GM21723 (cell line): ENCODE measurements around the gene FAM240A.
"Not testable (repeated sequence)": the region's sequence is repeated elsewhere in the genome, so short reads cannot be mapped to it uniquely, and the experiment has no call there.

Experiments
- ATAC-seq: cut with Tn5 transposase; IDR thresholded peaks from one replicate; pipeline ENCODE4 v1.9.1; 2021; ENCODE audit warnings: mild to moderate bottlenecking, moderate library complexity; ENCODE audit not compliant: unreplicated experiment

The FAM240A gene

DNA sequence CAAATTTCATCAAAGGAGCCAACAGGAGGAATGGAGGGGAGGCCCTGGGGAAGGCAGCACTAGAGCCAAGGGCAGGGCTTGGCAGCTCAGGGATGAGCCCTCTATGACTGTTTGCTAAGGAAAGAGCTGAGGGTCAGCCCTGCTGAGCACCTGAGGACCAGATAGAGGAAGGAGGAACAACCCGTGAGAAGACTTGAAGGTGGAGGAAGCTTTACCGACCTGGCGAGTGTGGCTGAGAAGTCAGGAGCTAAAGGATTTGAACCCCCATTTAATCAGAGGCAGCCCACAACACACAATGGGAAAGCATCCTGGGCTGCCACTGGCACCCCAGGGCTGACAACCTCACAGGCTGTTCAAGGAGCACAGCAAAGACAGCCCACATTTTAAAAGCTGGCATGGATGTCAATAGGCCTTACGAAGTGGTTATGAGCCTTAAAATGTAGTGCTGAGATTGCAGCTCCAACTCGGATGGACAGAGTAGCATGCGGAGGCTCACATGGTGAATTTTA lies 25.5 kb upstream of the FAM240A start:
- ATAC-seq = no peak

DNA sequence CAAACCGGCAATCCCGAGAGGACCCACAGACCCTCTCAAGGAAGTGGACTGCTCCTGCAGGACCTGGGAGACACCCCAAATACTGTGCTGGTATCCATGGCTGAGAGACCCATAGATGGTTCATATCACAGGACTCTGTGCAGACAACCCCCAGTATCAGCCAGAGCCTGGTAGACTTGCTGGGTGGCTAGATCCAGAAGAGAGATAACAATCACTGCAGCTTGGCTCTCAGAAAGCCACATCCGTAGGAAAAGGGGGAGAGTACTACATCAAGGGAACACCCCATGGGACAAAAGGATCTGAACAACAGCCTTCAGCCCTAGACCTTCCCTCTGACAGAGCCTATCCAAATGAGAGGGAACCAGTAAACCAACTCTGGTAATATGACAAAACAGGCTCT lies 25.1 kb upstream of the FAM240A start:
- ATAC-seq = not testable (repeated sequence)

DNA sequence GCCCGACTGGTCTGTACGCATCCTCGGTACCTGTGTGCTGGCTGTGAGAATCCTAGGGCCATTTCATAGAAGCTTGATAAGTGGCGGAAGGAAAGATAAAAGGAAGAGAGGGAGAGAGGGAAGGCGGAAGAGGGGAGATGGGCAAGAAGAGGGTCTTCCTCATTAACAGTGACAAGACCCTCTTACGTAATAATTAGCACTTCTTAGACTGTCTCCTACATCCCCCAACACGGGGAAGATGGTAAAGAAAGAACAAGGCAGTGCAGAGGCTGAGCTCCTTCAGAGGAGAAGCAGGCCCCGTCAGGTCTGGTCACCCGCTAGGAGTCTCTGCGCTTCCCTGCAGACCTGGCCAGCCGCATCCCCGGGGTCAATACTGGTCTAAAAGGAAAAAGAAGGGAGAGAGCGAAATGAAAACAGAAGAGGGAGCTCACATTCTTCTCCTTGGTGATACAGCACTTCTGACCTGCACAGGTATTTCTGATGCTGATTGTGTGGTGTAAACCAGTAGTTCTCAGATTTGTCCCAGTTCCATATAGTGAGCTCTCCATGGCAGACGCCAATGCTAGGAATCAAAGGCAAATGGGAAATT lies 19.0 kb upstream of the FAM240A start:
- no peak for ATAC-seq

DNA sequence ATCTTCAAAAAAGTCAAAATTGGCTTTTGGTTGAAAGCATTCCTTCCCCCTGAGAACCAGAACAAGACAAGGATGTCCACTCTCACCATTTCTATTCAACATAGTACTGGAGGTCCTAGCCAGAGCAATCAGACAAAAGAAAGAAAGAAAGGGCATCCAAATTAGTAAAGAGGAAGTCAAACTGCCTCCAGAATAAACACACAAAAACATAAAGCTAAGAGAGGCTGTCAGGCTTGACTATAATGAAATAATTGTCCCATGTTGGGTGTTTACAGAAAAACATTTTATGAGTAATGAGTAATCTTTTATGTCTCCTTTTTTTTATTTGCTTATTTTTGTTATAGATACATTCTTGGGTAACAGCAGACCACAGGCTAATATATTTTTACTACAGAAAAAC lies 18.3 kb upstream of the FAM240A start:
- ATAC-seq = no peak

DNA sequence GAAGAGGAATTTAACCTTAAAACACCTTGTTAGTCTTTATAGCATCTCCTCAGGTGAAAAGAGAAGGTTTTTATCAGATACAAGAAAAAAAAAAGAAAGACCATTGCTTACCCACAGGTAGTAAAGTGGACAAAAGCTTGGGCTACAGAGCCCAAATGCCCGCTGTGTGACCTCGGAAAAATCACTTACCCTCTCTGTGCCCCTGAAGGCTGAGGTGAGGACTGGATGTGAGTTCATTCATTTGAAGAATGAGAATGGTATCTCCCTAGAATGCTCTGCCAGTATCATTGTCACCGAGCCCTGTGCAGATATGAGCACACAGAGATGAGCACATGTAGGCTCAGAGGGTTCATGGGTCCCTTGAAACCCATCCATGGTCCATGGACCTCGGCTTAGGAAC lies 17.6 kb upstream of the FAM240A start:
- no peak for ATAC-seq

DNA sequence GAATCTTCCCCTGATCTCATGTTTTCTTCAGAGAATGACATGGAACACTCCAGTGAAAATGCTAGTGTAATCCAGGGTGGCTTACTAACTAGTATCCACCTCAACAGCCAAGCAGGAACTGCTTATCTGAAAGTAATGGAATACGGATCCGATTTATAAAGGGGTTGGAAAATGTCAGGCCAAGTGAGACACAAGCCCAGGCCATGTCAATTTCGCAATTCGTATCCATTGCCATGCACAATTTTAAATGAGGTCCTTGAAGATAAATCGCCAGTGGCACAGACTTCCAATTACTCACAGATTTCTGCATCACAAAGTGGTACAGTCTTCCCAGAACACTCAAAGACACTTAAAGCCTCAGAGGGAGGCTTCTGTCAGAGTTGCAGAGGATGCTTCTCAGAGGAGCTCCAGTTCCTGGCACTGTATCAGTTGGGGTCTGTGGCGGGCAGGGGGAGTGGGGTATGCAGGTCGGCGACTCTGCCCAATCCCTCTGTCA lies 16.5 kb upstream of the FAM240A start:
- ATAC-seq = no peak

DNA sequence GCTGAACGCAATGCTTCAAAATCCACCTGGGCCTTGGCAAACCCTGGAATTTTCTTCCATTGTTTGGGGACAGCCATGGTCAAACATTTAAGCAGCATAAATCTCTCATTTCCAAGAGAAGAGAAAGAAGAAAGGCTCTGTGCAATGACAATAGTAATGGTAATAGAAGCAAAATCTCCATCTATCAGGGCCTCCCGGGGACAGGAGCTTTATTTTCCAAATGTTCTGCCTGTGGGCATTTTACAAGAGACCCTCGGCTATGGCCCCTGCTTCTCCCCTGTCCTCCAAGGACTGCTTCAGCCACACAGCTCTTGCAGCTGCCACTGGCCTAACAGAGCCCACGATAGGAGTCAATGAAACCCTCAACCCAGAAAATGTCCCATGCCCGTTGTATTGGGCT lies 12.7 kb upstream of the FAM240A start:
- no peak for ATAC-seq

DNA sequence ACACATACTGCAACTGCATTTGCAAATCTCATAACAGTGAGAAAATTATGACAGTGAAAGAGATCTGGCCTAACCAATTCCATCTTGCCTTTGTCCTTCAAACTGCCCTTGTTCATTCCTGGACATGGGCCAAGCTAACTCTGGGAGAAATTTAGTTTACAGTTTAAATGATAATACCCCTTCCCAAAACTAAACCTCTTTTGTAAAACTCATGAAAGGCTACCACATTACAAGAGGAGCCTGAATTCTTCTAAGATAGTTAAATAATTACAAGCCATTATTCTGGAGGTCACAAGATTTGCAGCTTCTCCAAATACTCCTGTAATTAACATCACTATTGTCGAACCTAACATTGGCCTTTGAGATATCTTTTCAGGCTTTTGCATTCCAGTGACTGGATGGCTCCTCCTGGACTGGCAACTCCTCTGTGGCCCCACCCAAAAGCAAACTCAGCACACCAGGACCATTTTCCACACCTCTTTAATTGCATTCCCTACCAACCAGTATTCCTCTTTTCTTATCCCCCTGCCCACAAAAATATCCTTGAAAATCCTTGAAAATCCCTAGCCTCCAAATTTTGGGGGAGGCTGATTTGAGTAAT lies 8.8 kb upstream of the FAM240A start:
- ATAC-seq = no peak

DNA sequence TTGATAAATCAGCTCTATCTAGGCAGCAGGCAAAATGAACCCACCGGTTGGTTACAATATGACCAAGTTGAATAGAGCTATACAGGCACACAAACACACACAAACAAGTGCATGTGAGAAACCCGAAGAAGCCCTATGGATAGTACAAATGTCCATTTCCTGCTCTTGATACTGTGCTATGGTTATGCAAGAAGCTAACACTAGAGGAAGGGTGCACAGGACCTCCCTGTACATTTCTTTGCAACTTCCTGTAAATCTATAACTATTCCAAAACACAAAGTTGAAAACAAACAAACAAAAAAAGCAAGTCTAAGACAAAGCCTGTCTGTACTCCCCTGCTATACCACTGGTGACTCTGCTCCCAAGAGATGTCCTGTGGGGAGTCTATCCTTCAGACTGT lies 8.2 kb upstream of the FAM240A start:
- no peak for ATAC-seq

DNA sequence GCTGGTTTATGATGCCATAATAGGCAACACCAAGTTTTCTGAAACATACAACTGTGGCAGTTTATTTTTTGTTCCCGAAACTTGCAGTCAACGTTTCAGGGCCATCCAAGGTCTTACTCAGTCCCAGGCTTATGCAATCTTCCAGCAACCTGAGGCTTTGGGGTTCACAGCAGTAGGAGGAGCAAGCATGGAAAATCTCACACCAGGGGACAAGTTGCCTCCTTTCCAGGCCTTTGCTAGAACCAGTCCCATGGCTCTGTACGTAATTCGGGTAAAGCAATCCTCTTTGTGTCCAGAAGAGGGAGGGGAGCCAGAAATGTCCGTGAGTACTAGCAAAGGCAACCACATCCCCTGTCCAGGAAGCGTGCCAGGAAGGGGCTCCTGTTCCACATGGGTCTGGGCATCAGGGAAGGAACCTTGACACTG lies 4.7 kb upstream of the FAM240A start:
- no peak for ATAC-seq

DNA sequence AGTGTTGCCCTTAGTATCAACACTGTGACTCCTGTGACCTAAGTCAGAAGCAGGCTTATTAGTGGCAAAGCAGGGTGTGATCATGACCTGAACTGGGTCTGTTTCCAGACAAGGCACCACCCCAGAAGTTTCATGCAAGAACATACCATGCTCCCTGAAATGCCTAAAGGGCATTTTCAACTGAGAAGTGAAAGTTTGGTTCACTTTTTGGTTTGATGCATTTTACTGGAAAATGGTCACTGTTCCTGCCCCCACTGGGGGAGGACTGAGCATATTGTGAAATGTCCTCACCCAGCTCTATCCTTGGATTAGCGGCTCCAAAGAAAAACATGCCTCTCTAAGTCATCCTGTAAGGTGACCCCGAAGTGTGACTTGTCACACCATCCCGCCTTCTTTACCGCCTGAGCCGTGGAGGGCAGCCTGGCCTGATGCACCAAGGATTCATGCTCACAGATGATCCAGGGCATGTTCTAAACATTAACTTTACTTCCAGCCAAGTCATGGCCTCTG lies 3.1 kb upstream of the FAM240A start:
- no peak for ATAC-seq

DNA sequence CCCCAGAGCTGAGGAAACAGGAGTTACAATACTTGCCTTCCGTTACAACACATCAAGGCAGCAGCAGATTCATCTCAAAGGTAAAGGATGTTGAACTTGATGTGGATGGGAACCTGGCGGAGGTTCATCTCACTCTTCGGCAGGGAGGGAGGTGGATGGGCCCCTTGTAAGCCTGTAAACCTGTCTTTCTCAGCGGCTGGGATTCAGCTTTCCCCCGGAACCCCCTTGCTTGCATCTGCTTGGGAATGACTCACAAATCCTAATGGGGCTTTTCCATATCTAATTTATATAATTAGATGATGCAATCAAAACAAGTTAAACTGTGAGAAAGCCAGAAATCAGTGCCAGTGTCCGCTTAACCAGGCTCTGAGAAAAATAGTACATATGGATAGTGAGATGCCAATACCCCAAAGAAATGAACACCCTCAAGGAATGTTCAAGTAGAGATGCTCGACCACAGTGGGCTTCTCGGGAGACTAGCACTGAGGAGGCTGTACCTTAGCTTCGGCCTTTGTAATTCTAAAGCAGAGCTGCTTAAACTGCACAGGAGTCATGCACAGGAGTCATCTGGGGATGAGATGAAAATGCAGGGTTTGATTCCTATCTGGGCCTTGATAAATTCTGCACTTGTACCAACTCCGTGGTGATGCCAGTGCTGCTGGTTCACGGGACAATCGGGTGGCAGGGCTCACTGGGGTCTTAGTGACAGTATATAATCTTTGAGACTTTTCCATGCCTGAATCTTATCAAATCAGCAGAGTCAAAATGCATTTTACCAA lies 2.2 kb upstream of the FAM240A start:
- ATAC-seq = no peak

DNA sequence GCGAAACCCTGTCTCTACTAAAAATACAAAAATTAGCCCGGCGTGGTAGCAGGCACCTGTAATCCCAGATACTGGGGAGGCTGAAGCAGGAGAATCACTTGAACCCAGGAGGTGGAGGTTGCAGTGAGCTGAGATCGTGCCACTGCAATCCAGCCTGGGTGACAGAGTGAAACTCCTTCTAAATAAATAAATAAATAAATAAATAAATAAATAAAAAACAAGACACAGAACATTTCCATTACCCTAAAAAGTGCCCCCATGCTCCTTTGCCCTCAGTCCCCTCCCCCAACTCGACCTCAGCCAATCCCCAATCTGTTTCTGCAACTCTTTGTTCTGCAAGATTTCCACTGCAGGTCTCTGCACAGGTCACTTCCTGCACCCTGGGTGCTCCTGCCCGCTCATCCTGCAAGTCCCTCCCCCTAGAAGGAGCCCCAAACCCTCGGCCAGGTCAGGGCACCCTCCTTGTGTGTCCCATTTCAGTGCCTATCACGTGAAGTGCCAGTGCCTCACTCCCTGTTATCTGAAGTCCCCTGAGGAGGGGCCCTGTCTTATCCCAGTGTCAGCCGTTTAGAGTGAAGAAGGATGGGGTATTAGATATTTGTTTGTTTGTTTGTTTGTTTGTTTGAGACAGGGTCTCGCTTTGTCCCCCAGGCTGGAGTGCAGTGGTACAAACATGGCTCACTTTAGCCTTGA lies 1.1 kb downstream of the FAM240A start:
- ATAC-seq = no peak

DNA sequence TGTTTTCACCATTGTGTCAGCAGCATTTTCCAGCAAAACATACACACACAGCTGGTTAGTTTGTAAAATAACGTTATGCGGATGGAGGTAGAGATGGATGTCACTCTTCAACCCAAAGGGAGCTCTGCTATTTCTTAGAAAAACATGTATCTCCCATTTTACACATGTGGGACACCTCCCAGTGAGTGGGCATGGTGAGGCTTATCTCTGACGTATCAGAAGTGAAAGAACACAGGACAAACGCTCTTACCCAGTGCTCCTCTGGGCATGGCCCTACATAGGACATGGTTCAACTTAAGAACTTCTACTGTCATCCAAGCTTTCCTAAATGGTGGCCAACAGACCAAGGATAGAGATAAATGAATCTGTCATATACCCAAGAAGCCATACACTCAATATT lies 2.1 kb downstream of the FAM240A start:
- no peak for ATAC-seq

DNA sequence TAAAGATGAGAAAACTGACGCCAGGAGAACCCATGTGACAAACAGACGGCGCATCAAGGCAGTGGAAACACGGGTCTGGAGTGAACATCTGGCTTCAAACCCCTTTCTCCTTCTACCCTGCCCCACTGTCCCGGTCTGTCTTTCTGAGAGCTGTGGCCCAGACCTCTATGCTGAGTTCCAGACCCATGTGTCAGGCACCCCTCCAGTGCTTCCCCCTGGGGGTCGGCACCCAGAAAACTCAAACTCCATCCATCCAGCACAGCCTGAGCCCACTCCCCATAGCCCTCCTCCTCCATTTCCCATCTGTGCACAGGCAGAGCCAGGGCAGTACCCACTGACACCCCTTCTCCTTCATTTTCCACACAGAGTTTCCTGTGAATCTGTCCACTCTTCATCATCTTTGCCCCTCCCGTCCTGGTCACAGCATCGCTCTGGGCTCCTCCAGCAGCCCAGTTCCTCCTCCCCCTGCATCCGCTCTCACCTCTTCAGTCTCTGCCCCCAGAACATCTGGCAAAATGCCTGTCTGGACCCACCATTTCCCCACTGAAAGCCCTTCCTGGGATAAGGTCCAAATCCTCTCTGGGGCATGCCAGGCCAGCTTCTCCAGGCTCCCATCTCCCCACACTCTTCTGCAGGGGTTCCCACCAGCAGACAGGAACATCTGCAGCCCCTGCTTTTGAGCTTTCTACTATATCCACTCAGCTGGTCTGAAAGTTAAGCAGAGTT lies 2.9 kb downstream of the FAM240A start:
- no peak for ATAC-seq

DNA sequence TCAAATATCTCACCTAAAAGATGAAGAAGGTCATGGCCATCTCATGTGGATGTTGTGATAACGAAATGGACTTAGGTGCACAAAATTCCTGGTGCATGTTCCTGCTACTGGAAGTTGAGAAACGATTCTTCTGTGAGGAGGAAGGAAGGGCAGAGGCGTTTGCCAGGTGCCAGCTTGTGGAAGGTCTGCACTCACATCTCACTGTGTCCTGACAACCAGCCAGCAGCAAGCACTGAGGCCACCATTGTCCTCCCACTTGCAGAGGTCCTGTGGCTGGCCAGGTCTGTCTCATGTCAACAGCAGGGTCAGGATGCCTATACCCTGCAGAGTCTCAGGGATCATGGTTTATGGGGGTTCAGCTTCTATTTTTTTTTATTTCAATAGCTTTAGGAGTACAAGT lies 3.7 kb downstream of the FAM240A start:
- ATAC-seq = no peak

DNA sequence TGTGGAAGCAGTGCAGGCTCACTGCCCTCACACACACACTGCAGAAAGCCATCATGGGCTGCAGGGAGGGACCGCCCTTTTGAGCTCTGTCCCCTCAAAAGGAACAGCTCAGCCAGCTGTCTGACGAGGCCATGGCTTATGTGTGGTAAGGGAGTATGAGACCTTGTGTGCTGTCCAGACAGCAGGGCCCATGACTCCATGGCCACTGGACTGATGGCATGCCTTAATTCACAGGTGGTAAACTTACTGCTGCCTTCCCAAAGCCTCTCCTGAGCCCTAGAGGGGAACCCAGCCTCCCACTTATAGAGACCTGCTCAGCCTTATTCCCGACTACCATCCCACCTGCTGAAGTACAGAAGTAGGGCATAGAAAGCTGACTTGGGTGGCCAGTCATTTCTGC lies 5.6 kb downstream of the FAM240A start:
- ATAC-seq = no peak

DNA sequence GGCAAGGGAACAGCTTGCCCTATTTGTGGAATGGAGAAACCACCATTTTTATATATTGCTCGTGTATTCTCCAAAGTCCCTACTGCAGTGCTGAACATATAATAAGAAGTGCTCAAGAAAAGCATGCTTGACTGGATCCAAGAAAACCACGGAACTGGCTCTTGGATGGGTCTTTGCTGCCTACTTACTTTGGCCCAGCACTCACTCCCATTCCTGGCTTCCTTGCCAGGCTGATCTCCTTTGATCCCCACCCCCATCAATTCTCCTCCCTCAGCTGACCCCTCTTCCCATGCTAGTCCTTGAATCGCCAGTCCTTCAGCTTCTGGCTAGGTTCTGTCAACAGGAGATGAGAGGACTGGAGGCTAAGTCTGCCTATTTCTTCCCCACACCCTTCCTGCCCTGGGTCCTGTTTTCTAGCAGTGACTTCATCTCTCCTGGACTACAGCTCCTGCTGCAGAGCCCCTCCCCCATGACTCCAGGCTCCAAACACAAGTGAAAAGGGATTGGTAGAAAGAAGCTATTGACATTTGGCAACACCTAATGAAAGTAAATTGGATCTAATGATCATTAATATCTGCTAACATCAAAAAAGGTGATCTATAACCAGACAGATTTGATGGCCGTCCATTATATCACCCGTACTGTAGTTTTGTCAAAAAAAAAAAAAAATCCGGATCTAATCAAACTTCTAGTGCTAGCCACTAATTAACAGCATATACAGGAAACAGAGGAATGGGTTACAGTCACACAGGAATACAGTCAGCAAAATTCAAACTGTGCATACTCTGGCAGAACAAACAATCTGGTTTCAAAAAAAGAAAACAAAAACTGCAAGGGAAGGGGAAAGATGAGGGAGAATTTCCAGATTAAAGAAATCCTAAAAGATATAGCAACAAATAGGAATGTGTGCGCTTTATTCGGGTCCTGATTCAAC lies 7.8 kb downstream of the FAM240A start:
- no peak for ATAC-seq

DNA sequence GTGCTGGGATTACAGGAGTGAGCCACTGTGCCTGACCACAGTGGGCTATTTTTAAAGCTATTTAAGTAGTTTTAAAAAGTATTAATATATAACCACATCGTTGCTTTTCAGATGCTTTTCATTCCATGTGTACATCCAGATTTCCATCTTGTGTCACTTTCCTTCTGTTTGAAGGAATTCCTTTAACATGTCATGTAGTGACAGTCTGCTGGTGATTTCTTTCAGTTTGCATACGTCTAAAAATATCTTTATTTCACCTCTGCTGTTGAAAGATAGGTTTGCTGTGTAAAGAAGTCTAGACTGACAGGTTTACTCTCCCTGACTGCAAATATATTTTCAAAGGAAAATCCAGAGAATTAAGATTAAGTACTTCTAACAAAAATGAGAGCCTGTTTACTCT lies 12.2 kb downstream of the FAM240A start:
- ATAC-seq = no peak
